ENCODE measurements around the gene AACS.

AACS gene

DNA sequence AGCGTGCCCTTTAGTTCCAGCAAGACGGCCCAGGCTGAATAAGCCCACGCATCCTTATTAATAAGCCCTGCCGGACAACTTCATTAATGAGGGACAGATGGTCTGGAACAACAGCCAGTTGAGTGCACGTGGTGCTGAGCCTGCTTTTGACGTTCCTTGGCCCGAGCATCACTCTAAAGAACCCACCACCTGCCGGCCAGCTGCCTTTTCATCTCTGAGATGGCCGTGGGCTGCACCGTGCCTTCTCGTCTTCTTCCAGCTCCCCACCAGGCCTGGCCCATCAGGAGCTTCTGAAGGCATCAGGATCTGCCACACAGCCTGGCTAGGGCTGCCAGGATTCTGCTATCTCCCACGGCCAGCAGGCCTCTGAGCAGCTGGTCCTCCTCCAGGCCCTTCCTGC lies 80.0 kb downstream of the AACS start:
- in situ Hi-C loops (cut with HindIII; ENCODE audit: low sequenced_read_pairs): no loop called here
- DNase-seq (ENCODE audit: low read depth, low spot score): no peak

DNA sequence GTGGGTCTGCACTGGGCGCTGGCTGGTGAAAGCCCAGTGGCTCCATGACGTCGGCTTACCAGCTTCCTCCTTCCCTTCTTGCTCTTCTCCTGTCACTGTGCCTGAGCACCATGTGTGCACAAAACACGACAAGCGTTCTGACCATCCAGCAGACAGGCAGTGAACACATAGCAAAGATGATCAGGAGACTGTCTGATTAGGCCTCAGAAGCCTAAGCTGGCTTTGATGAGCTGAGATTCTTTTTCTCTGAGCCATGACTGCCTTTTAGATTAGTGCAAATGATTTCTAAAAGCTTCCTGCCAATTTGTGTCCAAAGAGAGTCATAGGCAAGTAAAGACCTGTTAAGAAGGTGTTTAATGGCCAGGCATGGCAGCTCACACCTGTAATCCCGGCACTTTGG lies 83.1 kb downstream of the AACS start:
- no peak overlapping the region for H3K4me3 ChIP-seq (ENCODE audit: low read depth, low read length)
- in situ Hi-C loops (cut with HindIII; ENCODE audit: low sequenced_read_pairs): no loop called here
- no peak for DNase-seq (ENCODE audit: low read depth, low spot score)
- TF ChIP-seq, protein P1, sequence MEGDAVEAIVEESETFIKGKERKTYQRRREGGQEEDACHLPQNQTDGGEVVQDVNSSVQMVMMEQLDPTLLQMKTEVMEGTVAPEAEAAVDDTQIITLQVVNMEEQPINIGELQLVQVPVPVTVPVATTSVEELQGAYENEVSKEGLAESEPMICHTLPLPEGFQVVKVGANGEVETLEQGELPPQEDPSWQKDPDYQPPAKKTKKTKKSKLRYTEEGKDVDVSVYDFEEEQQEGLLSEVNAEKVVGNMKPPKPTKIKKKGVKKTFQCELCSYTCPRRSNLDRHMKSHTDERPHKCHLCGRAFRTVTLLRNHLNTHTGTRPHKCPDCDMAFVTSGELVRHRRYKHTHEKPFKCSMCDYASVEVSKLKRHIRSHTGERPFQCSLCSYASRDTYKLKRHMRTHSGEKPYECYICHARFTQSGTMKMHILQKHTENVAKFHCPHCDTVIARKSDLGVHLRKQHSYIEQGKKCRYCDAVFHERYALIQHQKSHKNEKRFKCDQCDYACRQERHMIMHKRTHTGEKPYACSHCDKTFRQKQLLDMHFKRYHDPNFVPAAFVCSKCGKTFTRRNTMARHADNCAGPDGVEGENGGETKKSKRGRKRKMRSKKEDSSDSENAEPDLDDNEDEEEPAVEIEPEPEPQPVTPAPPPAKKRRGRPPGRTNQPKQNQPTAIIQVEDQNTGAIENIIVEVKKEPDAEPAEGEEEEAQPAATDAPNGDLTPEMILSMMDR (IDR thresholded peaks at IDR 0.05; ENCODE audit: low read depth, low read length): no peak

More for the DNA sequence above, 80.0 kb downstream of the AACS start:
- TF ChIP-seq, protein P1 (IDR thresholded peaks at IDR 0.05; ENCODE audit: low read depth, low read length): no peak
- H3K4me3 ChIP-seq (ENCODE audit: low read depth, low read length): no peak overlapping the region

DNA sequence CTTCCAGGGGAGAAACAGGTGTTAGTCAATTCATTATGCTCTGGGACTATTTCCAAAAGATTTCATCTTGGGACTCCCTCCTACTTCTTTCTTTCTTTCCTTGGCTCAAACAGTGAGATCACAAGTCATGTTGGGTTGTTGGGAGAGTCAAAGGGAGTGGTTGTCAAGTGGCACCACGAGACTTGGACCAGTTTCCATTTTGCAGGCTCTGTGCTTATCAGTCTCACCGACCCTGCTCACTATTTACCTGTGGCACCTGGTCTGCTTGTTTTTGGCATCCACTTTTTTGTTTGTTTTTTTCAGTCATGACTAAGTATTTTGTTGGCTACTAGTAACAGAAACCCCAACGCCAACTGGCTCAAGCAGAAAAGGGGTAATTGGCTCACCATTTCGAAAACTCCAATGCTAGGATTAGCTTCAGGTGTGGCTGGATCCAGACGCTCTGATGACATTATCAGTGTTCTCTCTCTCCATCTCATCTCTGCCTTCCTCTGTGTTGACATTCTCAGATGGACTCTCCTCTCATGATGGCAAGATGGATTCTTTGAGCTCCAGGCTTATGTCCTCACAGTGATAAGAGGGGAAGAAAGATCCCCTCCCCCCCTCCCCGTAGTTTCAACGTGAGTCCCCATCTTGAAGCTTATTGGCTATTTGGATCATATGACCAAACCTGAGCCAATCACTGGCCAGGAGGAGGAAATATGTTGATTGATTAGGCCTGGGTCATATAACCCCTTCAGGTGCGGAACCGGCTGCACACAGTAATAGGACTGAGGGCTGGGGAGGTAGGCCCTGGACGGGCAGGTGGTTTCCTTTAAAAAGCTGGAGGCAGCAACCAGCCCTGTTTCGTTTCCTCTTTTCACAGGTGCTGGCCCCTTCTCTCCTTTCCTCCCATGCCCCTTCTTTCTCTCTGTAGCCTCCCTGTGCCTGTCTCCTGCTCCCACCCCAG lies 84.2 kb downstream of the AACS start:
- in situ Hi-C loops (cut with HindIII; ENCODE audit: low sequenced_read_pairs): no loop called here
- no peak for DNase-seq (ENCODE audit: low read depth, low spot score)
- H3K4me3 ChIP-seq (ENCODE audit: low read depth, low read length): no peak overlapping the region
- TF ChIP-seq, protein P1 (IDR thresholded peaks at IDR 0.05; ENCODE audit: low read depth, low read length): no peak

DNA sequence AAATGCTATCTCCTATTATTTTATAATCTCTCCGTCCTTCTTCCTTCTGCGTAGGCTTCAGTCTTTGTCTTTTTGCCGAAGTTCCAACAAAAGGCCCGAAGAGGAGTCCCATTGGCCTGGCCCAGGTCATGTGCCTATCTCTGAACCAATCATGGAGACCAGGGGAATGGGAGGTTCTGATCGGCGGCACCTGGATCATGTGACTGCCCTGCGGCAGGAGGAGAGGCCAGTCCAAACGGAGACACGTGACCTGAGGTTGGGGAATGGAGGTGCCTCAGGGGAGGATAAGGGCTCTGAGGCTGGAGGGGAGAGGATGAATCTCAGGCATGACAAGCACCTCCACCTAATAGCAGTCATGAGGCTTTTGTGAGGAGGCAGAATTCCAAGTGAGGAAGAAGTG lies 86.0 kb downstream of the AACS start:
- no peak for DNase-seq (ENCODE audit: low read depth, low spot score)
- TF ChIP-seq, protein P1 (IDR thresholded peaks at IDR 0.05; ENCODE audit: low read depth, low read length): no peak
- in situ Hi-C loops (cut with HindIII; ENCODE audit: low sequenced_read_pairs): no loop called here
- H3K4me3 ChIP-seq (ENCODE audit: low read depth, low read length): no peak overlapping the region

DNA sequence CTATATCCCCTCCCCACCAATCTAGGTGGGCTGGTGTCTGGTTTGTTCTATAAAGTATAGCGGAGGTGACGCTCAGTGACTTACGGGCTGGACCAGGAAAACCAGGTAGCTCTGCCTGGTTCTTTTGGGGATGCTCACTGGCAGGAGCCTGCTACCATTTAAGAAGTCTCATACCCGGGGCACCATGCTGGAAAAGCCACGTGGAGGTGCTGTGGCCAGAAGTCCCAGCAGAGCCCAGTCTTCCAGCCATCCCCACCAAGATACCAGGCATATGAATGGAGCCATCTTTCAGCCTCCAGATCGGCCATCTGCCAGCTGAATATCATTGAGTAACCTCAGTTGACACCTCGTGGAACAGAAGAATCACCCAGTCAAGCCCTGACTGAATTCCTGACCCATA lies 87.2 kb downstream of the AACS start:
- TF ChIP-seq, protein P1 (IDR thresholded peaks at IDR 0.05; ENCODE audit: low read depth, low read length): no peak
- H3K4me3 ChIP-seq (ENCODE audit: low read depth, low read length): no peak overlapping the region
- in situ Hi-C loops (cut with HindIII; ENCODE audit: low sequenced_read_pairs): no loop called here
- no peak for DNase-seq (ENCODE audit: low read depth, low spot score)

DNA sequence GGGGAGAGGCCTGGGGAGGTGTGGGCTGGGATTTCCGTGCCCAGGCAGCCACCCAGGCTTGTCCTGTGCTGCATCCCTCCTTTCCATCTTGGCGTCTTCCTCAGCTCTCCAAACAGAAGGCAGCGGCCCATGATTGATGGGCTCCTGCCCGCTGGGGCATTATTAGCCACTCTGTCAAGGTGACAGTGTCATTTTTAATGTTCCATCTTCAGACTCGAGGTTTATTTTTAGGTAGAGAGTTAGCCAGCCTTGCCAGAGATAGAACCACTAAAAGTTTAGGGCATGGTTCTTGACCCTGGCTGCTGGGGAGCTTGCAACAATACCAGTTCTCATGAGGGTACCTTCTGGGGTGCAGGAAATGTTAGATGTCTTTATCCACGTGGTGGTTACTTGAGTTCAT lies 90.1 kb downstream of the AACS start:
- TF ChIP-seq, protein P1 (IDR thresholded peaks at IDR 0.05; ENCODE audit: low read depth, low read length): no peak
- in situ Hi-C loops (cut with HindIII; ENCODE audit: low sequenced_read_pairs): no loop called here
- no peak for DNase-seq (ENCODE audit: low read depth, low spot score)
- no peak overlapping the region for H3K4me3 ChIP-seq (ENCODE audit: low read depth, low read length)
